Spinal cord (tissue), 10 donors: ENCODE measurements around the gene PCSK5. TPM values are rescaled to one million over a fixed set of nuclear protein-coding genes. Genes with fewer than 3 reads are reported as not detected.

ENCODE experiments used
- DNase-seq, 6 donors: peaks; one replicate each; pipeline versions ENCODE4 v3.0.0 to v3.0.0-alpha.2; 2013 to 2015; ENCODE audit warnings: low spot score in 6 of 6, low read depth in 4 of 6
- H3K27ac ChIP-seq: one replicate; pipeline ENCODE4 v1.5.1; 2013; ENCODE audit warnings: low read depth, low read length, control low read depth
- H3K27me3 ChIP-seq: one replicate; pipeline ENCODE4 v1.6.1; 2013; ENCODE audit warnings: low read length; ENCODE audit not compliant: control insufficient read depth, insufficient read depth
- H3K36me3 ChIP-seq: one replicate; pipeline ENCODE4 v1.6.1; 2013; ENCODE audit warnings: low read length; ENCODE audit not compliant: control insufficient read depth, insufficient read depth
- H3K4me1 ChIP-seq: one replicate; pipeline ENCODE4 v1.6.1; 2013; ENCODE audit warnings: low read length; ENCODE audit not compliant: control insufficient read depth, insufficient read depth
- H3K4me3 ChIP-seq: one replicate; pipeline ENCODE4 v1.5.1; 2013; ENCODE audit warnings: low read depth, low read length, control low read depth
- H3K9me3 ChIP-seq: one replicate; pipeline ENCODE4 v1.6.1; 2013; ENCODE audit warnings: low read length; ENCODE audit not compliant: control insufficient read depth, insufficient read depth
- WGBS: methylation state at CpG from one replicate; pipeline ENCODE4 v1.1.5; 2013; ENCODE audit warnings: missing lambda C conversion rate; ENCODE audit not compliant: insufficient coverage; 5-methylcytosine and 5-hydroxymethylcytosine counted together
- polyA plus RNA-seq, 2 donors: library from polyadenylated mRNA; unstranded; fragments of 120-200 nt; gene quantifications; one replicate each; pipeline ENCODE4 v1.2.1, GENCODE V29; 2013; ENCODE audit not compliant: insufficient read length in 2 of 2
- total RNA-seq, 2 donors: library from RNA; depleted of rRNA in 1 of 2; stranded (reverse); fragments of 120-200 nt in 1 of 2; fragments of >200 nt in 1 of 2; gene quantifications; one replicate each; pipeline versions ENCODE4 v1.2.3 to v1.2.4, GENCODE V29; 2013 to 2014
- donor health status: healthy.

The PCSK5 gene
- total and polyA plus RNA-seq, 4 donors = 8.8 to 15.6 (median 12.5) TPM

- H3K9me3 ChIP-seq = no peaks in the 10 kb centered on the region
- H3K4me3 ChIP-seq = no peak overlapping the region
- H3K36me3 ChIP-seq = no peaks in the 10 kb centered on the region
- WGBS = 70% methylated on average over 3 of the region's 6 CpGs
- DNase-seq = no peak
- no peak overlapping the region for H3K27ac ChIP-seq
- H3K27me3 ChIP-seq = no peaks in the 10 kb centered on the region
- no peaks in the 10 kb centered on the region for H3K4me1 ChIP-seq
These were observed 100.3 kb downstream of the PCSK5 start for GRCh38 chr9:75990576-75991304.

DNA sequence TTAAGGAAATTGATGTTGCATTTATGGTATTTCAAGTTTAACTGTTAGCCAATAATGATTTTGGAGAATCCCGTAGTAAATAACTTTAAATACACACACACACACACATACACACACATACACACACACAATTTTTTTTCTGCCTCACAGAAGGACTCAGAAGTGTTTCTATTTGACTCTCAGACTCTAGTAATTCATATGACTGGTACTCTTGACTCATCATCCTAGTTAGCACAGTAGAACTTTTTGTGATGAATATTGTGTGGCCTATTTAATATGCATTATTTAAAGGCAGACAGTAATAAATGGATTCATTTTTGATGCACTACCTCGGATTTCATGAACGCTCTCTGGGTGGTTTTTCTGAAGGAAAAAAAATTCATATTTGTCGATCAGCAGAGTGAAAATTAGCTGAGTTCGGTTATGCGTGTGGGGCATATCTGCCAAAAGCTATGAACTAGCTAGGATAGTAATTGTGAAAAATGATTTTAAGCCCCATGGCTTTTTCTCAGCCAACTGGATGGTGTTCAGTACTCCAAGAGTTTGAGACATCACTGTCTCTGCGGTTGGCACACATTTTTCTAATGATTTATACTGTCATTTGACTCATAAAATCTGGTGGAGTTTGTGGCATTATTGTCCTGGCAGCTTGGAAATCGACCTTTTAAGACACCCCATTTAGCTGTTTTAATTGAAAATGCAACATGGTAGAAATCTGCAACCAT, 102.2 kb downstream of the PCSK5 start:
- peak in 1 of 6 donors; percentile 48 for DNase-seq
- WGBS = 86% methylated on average over 6 of the region's 8 CpGs

GRCh38 chr9:75993434-75993833, 103.0 kb downstream of the PCSK5 start:
- DNase-seq = no peak
- H3K36me3 ChIP-seq = no peaks in the 10 kb centered on the region
- H3K4me1 ChIP-seq = no peaks in the 10 kb centered on the region
- H3K27me3 ChIP-seq = no peaks in the 10 kb centered on the region
- H3K9me3 ChIP-seq = no peaks in the 10 kb centered on the region
- no peak overlapping the region for H3K4me3 ChIP-seq
- H3K27ac ChIP-seq = no peak overlapping the region
- WGBS = 100% methylated on average over 2 of the region's 3 CpGs

More for the DNA sequence above, 102.2 kb downstream of the PCSK5 start:
- Histone ChIP-seq H3K36me3 (no peaks in the 10 kb centered on the region), H3K27ac (no peak overlapping the region), H3K4me3 (no peak overlapping the region), H3K27me3 (no peaks in the 10 kb centered on the region), H3K4me1 (no peaks in the 10 kb centered on the region), H3K9me3 (no peaks in the 10 kb centered on the region)

- DNase-seq = no peak
- no peaks in the 10 kb centered on the region for H3K9me3 ChIP-seq
- no peaks in the 10 kb centered on the region for H3K4me1 ChIP-seq
- no peaks in the 10 kb centered on the region for H3K27me3 ChIP-seq
- H3K27ac ChIP-seq = no peak overlapping the region
- H3K36me3 ChIP-seq = no peaks in the 10 kb centered on the region
- no peak overlapping the region for H3K4me3 ChIP-seq
These were observed 104.6 kb downstream of the PCSK5 start for GRCh38 chr9:75995066-75995465.

- no peaks in the 10 kb centered on the region for H3K9me3 ChIP-seq
- H3K4me3 ChIP-seq = no peak overlapping the region
- no peaks in the 10 kb centered on the region for H3K4me1 ChIP-seq
- H3K36me3 ChIP-seq = no peaks in the 10 kb centered on the region
- no peak overlapping the region for H3K27ac ChIP-seq
- DNase-seq = no peak
- no peaks in the 10 kb centered on the region for H3K27me3 ChIP-seq
These were observed 106.3 kb downstream of the PCSK5 start for GRCh38 chr9:75996726-75997125.

DNA sequence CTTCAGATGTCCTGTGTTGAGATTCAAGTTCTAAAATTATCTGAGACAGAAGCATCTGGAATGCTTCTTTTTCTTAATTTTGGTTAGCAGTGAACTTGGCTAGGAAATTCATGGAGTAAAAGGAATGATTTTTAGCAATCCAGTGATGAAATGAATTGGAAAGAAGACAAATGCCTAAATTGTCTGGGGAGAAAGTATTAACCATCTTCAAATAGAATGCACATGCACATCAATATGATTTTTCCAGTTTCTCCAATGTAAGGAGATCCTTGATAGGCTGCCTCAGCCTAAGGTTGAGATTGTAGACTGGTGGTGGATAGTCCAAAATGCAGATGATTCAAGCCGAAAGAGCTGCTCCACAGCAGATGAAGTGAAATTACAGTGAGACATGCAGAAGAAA, 106.7 kb downstream of the PCSK5 start:
- Histone ChIP-seq H3K9me3 (no peaks in the 10 kb centered on the region), H3K27me3 (no peaks in the 10 kb centered on the region), H3K4me1 (no peaks in the 10 kb centered on the region), H3K4me3 (no peak overlapping the region), H3K27ac (no peak overlapping the region), H3K36me3 (no peaks in the 10 kb centered on the region)
- no peak for DNase-seq
- 100% methylated on average over 1 of the region's 1 CpG for WGBS

DNA sequence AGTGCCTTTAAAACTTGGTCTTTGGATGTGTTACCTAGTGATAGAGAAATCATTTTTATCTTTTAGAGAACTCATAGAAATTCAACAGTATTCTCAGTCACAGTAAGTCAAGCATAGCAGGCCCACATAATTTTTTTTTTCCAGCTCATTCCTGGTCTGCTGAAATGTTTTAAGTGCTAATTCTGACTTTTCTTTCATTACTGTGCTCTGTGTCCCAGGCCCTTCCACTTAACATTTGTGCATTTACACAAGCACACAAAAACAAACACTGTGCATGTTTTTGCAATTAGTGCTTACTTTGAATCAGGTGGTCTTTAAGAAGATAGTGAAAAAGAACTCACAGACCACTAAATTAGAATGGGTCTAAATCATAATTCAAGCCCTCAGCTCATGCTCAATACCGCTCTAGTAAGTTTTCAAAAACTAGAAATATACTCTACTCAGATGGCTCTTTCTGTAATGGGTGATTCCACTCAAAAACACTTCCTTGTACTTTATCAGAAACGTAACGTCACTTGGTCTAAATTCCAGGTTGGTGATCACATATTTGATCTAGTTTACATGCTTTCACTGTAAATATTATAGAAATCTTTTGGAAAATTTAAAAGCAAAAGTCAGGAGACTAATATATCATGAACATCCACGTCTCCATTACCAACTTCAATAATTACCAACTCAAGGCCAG, 107.8 kb downstream of the PCSK5 start:
- Histone ChIP-seq H3K27me3 (no peaks in the 10 kb centered on the region), H3K4me1 (no peaks in the 10 kb centered on the region), H3K4me3 (no peak overlapping the region), H3K36me3 (no peaks in the 10 kb centered on the region), H3K27ac (no peak overlapping the region), H3K9me3 (no peaks in the 10 kb centered on the region)
- DNase-seq = no peak
- WGBS = no CpG with 5 or more reads among the region's 4 CpGs

DNA sequence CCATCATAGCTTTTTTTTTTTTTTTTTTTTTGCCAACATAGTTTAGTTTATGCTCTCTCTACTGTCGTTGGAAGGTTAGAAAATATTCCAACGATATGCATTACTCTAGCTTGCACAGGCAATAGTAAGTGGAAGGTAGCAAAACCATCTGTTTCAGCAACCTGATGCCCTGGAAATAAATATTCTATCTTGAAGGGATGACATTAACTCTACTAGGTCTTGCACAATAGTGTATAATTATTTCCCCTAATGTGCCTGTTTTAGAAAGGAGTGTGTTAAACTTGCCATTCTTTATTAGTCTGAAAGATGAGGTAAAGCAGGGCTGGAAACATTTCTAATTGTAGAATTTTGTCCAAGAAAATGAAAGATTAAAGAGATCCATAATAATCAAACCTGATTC, 111.0 kb downstream of the PCSK5 start:
- DNase-seq = no peak
- H3K36me3 ChIP-seq = no peaks in the 10 kb centered on the region
- H3K4me1 ChIP-seq = no peaks in the 10 kb centered on the region
- H3K27ac ChIP-seq = no peak overlapping the region
- no peaks in the 10 kb centered on the region for H3K27me3 ChIP-seq
- WGBS = no CpG with 5 or more reads among the region's 2 CpGs
- H3K9me3 ChIP-seq = no peaks in the 10 kb centered on the region
- H3K4me3 ChIP-seq = no peak overlapping the region

GRCh38 chr9:76003041-76003440, 112.6 kb downstream of the PCSK5 start:
- Histone ChIP-seq H3K4me3 (no peak overlapping the region), H3K36me3 (no peaks in the 10 kb centered on the region), H3K27me3 (no peaks in the 10 kb centered on the region), H3K27ac (no peak overlapping the region), H3K9me3 (no peaks in the 10 kb centered on the region), H3K4me1 (no peaks in the 10 kb centered on the region)
- WGBS = 81% methylated on average over 3 of the region's 5 CpGs
- no peak for DNase-seq
